ENCODE measurements around the gene KIF3A. TPM values are rescaled to one million over a fixed set of nuclear protein-coding genes. Genes with fewer than 3 reads are reported as not detected.

The KIF3A gene
- total RNA-seq, 1 donor = 12.7 TPM

DNA sequence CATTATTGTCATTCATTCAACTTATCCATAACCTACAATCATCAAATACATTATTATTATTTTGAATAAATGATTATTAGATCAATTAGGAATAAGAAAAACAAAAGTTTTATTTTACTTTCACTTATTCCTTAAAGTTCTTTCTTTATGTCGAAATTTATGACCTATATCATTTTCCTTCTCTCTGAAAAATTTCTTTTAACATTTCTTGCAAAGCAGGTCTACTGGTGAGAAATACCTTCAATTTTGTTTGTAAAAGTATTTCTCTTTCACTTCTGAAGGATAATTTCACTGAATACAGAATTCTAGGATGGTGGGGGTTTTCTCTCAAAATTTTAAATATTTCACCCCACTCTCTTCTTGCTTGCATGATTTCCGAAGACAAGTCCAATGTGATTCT, 7.3 kb upstream of the KIF3A start:
- no peak overlapping the region for H3K4me3 ChIP-seq (ENCODE audit: low read depth, low read length)
- no peak for DNase-seq (ENCODE audit: low read depth)
- TF ChIP-seq, protein P1, sequence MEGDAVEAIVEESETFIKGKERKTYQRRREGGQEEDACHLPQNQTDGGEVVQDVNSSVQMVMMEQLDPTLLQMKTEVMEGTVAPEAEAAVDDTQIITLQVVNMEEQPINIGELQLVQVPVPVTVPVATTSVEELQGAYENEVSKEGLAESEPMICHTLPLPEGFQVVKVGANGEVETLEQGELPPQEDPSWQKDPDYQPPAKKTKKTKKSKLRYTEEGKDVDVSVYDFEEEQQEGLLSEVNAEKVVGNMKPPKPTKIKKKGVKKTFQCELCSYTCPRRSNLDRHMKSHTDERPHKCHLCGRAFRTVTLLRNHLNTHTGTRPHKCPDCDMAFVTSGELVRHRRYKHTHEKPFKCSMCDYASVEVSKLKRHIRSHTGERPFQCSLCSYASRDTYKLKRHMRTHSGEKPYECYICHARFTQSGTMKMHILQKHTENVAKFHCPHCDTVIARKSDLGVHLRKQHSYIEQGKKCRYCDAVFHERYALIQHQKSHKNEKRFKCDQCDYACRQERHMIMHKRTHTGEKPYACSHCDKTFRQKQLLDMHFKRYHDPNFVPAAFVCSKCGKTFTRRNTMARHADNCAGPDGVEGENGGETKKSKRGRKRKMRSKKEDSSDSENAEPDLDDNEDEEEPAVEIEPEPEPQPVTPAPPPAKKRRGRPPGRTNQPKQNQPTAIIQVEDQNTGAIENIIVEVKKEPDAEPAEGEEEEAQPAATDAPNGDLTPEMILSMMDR (IDR thresholded peaks at IDR 0.05; ENCODE audit: insufficient read depth, low read length) = no peak

DNA sequence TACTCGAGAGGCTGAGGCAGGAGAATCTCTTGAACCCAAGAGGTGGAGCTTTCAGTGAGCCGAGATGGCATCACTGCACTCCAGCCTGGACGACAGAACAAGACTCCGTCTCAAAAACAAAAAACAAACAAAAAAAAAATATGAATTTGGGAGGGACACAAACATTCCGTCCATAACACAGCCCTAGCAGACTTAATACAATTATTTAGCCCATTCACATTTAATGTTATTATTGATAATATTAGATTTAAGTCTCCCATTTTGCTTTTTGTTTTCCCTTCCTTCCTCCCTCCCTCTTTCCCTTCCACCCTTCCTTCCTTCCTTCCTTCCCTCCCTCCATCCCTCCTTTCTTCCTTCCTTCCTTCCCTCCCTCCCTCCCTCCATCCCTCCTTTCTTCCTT, 5.3 kb upstream of the KIF3A start:
- DNase-seq (ENCODE audit: low read depth) = no peak
- H3K4me3 ChIP-seq (ENCODE audit: low read depth, low read length) = no peak overlapping the region
- TF ChIP-seq, protein P1 (IDR thresholded peaks at IDR 0.05; ENCODE audit: insufficient read depth, low read length) = no peak

DNA sequence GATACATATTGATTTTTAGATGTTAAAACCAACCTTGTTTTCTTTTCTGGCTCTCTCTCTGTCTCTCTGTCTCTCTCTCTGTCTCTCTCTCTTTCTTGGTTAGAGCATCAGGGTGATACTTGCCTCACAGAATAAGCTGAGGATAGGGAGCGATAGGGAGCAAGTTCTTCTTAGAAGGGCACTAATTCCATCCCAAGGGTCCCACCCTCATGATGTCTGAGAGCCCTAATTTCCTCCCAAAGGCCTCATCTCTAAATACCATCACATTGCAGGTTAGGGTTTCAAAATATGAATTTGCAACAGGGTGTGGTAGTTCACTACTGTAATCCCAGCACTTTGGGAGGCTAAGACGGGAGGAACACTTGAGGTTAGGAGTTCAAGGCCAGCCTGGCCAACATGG, 4.8 kb upstream of the KIF3A start:
- TF ChIP-seq, protein P1 (IDR thresholded peaks at IDR 0.05; ENCODE audit: insufficient read depth, low read length) = no peak
- H3K4me3 ChIP-seq (ENCODE audit: low read depth, low read length) = no peak overlapping the region
- DNase-seq (ENCODE audit: low read depth) = no peak

DNA sequence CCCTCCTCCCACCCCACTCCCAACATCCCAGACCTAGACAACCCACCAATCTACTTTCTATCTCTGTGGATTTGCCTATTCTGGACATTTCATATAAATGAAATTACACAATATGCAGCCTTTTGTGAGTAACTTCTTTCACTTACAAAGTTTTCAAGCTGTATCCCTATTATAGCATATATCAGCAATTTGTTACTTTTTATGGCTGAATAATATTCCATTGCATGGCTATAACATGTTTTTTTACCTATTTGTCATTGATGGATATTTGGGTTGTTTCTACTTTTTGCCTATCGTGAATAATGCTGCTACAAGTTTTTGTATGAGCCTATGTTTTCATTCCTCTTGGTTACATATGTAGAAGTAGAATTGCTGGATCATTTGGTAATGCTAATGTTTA, 1.9 kb upstream of the KIF3A start:
- no peak overlapping the region for H3K4me3 ChIP-seq (ENCODE audit: low read depth, low read length)
- no peak for DNase-seq (ENCODE audit: low read depth)
- TF ChIP-seq, protein P1 (IDR thresholded peaks at IDR 0.05; ENCODE audit: insufficient read depth, low read length) = no peak

DNA sequence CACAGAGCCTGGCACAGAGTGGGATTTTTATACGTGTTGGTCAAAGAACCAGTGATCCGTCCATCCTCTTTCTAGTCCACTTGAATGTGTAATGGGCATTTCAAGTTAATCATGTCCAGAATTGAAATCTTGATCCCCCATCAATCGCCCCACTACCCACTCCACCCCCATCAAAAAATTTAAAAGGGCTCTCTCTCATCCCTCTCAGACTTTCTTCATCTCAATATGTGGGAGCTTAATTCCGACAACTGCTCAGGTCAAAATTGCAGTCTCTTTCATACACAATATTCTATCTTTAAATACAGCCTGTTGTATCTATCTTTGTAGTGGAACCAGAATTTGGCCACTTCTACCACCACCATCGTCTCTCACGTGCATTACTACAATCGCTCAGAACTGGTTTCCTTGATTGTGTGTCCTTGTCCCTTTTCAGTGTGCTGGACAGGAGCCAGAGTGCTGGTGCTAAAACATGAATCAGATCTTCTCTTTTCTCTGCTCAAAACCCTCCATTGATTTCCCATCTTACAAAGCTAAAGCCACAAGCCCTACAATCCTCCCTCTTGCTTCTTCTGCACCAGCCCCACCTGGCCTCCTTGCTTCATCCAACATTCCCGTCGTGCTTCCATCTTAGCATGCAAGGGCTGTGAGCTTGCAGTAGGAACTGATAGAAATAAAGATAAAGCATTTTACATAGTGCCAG, 786 bp upstream of the KIF3A start:
- DNase-seq (ENCODE audit: low read depth) = no peak
- TF ChIP-seq, protein P1 (IDR thresholded peaks at IDR 0.05; ENCODE audit: insufficient read depth, low read length) = no peak
- no peak overlapping the region for H3K4me3 ChIP-seq (ENCODE audit: low read depth, low read length)

DNA sequence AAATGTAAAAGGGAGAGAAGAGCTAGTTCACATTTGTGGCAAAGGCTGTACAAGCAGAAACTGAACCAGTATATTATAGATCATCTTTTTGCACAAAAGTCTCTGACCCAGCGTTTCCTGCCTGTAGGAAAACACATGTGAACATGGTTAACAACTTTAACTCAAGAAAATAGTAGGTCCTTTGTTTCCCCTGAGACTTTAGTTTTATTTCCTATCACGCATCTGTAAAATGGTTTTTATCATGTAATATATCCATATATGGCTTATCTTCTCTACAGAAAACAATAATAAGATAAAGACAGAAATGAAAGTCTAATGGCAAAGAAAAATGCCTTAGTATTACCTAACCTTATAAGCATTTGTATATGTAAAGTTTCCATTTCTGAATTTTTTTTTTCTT, 2.7 kb downstream of the KIF3A start:
- no peak for DNase-seq (ENCODE audit: low read depth)
- TF ChIP-seq, protein P1 (IDR thresholded peaks at IDR 0.05; ENCODE audit: insufficient read depth, low read length) = no peak

More for the DNA sequence above, 2.7 kb downstream of the KIF3A start:
- no peak overlapping the region for H3K4me3 ChIP-seq (ENCODE audit: low read depth, low read length)

All from fibroblast of the aortic adventitia (primary cell).